GM12801 (cell line): ENCODE measurements around the gene CFAP97D1.

Experiments used
- CTCF ChIP-seq: IDR thresholded peaks from one replicate; pipeline ENCODE4 v1.5.1; 2011; ENCODE audit warnings: control low read depth; ENCODE audit not compliant: insufficient read length; ENCODE audit errors: extremely low read depth

The CFAP97D1 gene

DNA sequence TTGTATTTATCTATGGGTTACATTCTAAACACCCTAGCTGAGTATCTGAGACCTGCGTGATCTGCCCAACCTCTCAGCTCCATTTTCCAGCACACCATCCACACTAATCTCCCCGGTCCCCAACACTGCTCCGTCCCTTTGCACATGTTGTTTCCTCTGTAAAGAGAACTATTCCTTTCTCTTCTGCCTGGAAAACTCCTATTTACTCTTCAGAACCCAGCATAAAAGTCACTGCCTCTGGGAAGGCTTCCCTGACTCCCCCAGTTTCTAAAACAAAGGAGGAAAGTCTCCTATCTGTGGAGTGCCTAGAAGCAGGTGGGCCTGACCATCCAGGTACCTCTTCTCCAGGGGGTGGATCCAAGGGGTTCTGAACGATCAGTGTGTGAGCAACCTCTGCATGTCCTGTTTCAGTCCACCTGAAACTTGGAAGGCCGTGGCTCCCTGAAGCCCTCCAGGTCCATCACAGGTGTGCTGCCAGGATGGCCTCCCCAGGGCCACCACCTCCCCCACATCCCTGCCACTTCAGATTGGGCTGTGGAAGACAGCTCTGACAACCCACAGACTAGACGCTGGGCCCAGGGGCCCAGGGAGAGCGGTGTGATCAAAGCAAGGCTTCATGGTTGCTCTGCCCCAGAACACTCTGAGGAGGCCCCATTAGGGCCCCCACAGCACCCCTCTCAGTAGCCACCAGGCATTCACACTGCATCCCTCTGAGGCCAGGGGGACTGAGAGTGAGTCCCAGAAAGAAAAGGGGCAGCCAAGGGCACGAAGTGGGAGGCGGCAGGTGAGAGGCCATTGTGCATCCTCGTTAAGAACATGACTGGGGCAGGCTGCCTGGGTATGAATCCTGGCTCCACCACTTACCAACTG lies 32.4 kb downstream of the CFAP97D1 start:
- TF ChIP-seq CTCF, result no peak

GRCh38 chr17:43813386-43813785 lies 33.2 kb downstream of the CFAP97D1 start:
- TF ChIP-seq CTCF, result no peak

- no peak for TF ChIP-seq CTCF
Observed at GRCh38 chr17:43814026-43814425, 33.8 kb downstream of the CFAP97D1 start.

DNA sequence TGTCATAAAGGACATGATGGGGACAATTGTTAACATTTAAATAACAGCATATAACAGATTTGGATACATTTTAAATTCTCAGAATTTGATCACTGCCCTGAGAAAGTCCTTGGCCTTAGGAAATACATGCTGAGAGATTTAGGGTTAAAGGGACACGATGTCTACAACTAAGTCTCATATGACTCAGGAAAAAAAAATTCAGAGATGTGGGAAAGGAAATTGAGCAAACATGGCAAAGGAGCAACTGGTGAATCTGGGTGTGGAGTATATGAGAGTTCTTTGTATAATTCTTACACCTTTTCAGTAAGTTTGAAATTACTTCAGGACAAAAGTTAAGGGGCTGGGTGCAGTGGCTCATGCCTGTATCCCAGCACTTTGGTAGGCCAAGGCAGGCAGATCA lies 34.5 kb downstream of the CFAP97D1 start:
- TF ChIP-seq CTCF, result no peak

DNA sequence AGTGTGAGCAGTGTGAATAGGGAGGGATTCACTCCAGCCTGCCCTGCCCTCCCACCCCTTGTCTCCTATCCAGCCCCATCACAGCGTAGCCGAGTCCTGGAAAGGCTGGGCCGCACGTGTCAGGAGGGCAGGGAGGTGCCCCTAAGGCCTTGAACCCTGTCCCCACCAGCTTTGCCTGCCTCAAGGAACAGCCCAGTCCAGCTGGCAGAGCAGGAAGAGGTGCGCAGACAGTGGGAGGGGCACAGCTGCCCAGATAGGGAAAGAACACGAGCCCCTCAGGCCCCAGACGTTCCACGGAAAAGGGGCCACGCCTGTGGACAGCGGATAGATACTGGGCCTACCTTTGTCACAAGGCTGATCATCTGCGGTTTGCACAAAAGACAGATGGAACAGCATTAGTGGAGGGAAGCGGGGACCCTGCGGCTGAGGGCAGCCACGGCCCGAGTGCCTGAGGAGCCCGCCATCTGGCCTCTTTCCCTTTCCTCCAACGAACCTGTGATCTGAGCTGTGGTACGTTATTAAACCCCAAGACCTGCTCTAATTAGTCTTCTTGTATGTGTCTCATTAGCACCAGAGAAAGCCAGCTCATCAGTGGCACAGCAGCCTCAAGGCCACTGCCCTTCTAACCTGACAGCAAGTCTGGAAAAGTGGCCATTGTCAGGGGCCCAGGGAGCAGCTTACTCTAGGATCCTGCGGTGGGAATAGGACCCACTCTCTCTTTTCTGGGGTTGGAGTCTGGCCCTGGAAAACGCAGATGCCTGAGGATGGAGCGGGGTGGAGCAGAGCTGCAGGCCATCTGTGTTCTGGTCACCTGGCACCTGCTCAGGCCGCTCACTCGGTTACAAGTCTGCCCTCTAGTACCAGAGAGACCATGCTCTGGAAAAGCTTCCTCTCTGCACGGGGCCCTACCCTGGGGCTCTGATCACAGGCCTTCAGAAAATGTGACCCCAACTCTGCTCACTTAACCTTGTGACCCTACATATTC lies 36.4 kb downstream of the CFAP97D1 start:
- no peak for TF ChIP-seq CTCF

DNA sequence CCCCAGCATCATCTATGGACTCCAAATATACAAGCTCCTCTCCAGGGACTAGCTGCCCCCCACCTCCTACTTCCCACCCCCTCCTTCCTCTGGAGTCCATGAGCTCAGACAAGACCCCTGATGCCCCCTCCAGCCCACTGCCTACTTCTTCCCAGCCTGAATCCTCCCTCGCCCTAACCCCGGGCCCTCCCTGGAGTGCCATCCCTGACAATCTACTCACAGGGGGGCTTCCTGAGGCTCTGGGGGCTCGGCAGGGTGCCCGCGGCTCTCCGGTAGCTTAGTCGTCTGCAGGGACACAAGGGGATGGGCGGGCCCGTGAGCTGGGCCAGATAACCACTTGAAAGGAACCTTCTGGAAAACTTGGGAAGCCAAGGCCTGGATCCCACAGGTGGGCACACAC lies 37.6 kb downstream of the CFAP97D1 start:
- TF ChIP-seq CTCF, result no peak

- TF ChIP-seq CTCF, result no peak
Observed at GRCh38 chr17:43818966-43819365, 38.7 kb downstream of the CFAP97D1 start.
